Measurements from ENCODE around the gene CPZ. TPM values are rescaled to one million over a fixed set of nuclear protein-coding genes. Genes with fewer than 3 reads are reported as not detected.
"Not testable (repeated sequence)": the region's sequence is repeated elsewhere in the genome, so short reads cannot be mapped to it uniquely, and the experiment has no call there.

Gene CPZ
- total RNA-seq, 1 experiment from 2014 or later = not detected

DNA sequence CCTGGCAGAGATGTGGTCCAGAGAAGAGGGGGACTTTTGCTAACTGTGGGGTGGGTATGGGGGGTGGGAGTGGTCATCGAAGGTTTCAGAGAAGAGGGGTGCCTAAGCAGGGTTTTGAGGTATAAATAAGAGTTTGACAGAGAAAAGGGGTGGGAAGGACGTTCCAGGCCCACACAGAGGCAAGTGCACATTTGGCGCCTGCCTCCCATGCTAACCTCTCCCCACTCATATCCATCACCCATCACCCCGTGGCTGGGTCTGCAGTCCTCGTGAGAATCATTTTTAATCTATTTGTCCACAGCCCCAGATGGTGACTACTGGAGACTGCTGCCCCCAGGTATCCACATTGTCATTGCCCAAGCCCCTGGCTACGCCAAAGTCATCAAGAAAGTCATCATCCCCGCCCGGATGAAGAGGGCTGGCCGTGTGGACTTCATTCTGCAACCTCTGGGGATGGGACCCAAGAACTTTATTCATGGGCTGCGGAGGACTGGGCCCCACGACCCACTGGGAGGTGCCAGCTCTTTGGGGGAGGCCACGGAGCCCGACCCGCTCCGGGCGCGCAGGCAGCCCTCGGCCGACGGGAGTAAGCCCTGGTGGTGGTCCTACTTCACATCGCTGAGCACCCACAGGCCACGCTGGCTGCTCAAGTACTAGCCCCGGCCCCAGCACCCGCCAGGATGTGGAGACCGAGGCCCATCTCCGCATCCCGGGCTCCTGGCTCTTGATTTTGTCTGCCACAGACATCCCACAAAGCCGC lies 26.6 kb downstream of the CPZ start:
- BruUV-seq (replicated peaks) = no TSS peak
- Mint-ChIP-seq H3K4me1 (ENCODE audit: low read depth, unreplicated experiment) (no peaks in the 10 kb centered on the region), H3K27ac (ENCODE audit: unreplicated experiment) (no peak overlapping the region), H3K36me3 (ENCODE audit: insufficient read depth, unreplicated experiment) (no peaks in the 10 kb centered on the region), H3K9me3 (ENCODE audit: low read depth, unreplicated experiment) (no peaks in the 10 kb centered on the region), H3K27me3 (ENCODE audit: unreplicated experiment) (peaks cover 47% of the 10 kb centered on the region), H3K4me3 (ENCODE audit: low read depth, unreplicated experiment) (no peak overlapping the region)
- no peak for DNase-seq
- CTCF ChIA-PET = interaction anchor here (0.7 kb wide), 1 partner anchor 9 kb away, joined by 6 read pairs; no protein-coding TSS in a partner anchor
- TF ChIP-seq, protein P1, sequence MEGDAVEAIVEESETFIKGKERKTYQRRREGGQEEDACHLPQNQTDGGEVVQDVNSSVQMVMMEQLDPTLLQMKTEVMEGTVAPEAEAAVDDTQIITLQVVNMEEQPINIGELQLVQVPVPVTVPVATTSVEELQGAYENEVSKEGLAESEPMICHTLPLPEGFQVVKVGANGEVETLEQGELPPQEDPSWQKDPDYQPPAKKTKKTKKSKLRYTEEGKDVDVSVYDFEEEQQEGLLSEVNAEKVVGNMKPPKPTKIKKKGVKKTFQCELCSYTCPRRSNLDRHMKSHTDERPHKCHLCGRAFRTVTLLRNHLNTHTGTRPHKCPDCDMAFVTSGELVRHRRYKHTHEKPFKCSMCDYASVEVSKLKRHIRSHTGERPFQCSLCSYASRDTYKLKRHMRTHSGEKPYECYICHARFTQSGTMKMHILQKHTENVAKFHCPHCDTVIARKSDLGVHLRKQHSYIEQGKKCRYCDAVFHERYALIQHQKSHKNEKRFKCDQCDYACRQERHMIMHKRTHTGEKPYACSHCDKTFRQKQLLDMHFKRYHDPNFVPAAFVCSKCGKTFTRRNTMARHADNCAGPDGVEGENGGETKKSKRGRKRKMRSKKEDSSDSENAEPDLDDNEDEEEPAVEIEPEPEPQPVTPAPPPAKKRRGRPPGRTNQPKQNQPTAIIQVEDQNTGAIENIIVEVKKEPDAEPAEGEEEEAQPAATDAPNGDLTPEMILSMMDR (IDR thresholded peaks at IDR 0.05; ENCODE audit: unreplicated experiment) = no peak
- intact Hi-C loops (cut with micrococcal nuclease; ENCODE audit: unreplicated experiment) = no loop called here

DNA sequence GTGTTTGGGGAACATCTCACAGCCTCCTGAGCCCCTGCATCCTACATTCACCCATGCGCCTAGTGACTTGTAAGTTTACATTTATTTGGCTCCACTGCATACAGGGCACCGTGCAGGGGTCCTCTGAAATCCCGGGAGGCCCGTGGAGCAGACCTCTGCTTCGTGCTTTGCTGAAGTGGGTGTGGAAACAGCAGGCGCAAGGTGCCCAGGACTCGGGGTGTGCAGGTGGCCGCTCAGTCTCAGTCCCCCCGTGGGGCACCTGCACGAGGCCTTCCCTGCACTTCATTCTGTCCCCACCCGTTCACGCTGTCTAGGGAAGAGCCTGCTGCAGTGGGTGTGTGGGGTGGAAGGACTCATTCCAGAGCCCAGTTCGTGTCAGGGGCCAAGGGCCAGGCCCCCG lies 28.6 kb downstream of the CPZ start:
- H3K4me1 Mint-ChIP-seq (ENCODE audit: low read depth, unreplicated experiment); H3K4me3 Mint-ChIP-seq (ENCODE audit: low read depth, unreplicated experiment); H3K36me3 Mint-ChIP-seq (ENCODE audit: insufficient read depth, unreplicated experiment); DNase-seq; CTCF ChIA-PET; intact Hi-C loops (cut with micrococcal nuclease; ENCODE audit: unreplicated experiment); BruUV-seq (replicated peaks); H3K27ac Mint-ChIP-seq (ENCODE audit: unreplicated experiment); H3K9me3 Mint-ChIP-seq (ENCODE audit: low read depth, unreplicated experiment): not testable (repeated sequence)
- H3K27me3 Mint-ChIP-seq (ENCODE audit: unreplicated experiment) = peaks cover 27% of the 10 kb centered on the region

DNA sequence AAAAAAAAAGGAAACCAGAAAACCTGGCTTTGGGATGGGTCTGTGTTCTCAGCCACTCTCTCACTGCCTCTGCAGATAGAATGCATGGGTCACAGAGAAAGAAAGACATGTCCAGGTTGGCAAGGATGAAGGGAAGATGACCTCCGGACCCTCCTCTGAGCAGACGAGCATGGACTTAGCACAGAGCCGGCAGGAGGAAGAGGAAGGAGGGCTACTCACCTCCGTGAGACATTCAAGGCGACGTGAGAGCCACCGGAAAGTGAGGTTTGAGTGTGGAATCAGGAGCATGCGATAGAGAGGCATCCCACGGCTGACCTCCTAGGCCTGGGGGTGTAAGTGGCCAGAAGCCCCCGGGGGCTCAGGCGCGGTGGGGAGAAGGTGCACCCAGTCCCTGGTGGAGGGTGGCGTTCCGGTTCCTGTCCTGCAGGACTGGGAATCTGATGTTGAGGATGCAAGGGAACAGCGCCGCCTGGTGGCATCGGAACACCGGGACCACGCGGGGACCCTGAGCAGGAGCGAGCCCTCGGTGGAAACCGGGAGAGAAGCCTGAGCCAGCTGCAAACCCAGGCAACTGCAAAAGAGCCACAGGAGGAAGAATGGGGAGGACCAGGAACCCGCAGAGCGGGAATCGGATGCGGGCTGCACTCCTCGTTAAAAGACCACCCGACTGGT lies 32.2 kb downstream of the CPZ start:
- BruUV-seq (replicated peaks); H3K9me3 Mint-ChIP-seq (ENCODE audit: low read depth, unreplicated experiment); H3K4me3 Mint-ChIP-seq (ENCODE audit: low read depth, unreplicated experiment); DNase-seq; intact Hi-C loops (cut with micrococcal nuclease; ENCODE audit: unreplicated experiment); H3K36me3 Mint-ChIP-seq (ENCODE audit: insufficient read depth, unreplicated experiment); H3K27ac Mint-ChIP-seq (ENCODE audit: unreplicated experiment); H3K4me1 Mint-ChIP-seq (ENCODE audit: low read depth, unreplicated experiment); CTCF ChIA-PET; H3K27me3 Mint-ChIP-seq (ENCODE audit: unreplicated experiment): not testable (repeated sequence)

DNA sequence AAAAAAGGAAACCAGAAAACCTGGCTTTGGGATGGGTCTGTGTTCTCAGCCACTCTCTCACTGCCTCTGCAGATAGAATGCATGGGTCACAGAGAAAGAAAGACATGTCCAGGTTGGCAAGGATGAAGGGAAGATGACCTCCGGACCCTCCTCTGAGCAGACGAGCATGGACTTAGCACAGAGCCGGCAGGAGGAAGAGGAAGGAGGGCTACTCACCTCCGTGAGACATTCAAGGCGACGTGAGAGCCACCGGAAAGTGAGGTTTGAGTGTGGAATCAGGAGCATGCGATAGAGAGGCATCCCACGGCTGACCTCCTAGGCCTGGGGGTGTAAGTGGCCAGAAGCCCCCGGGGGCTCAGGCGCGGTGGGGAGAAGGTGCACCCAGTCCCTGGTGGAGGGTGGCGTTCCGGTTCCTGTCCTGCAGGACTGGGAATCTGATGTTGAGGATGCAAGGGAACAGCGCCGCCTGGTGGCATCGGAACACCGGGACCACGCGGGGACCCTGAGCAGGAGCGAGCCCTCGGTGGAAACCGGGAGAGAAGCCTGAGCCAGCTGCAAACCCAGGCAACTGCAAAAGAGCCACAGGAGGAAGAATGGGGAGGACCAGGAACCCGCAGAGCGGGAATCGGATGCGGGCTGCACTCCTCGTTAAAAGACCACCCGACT lies 37.8 kb downstream of the CPZ start:
- CTCF ChIA-PET; H3K4me3 Mint-ChIP-seq (ENCODE audit: low read depth, unreplicated experiment); DNase-seq; H3K27ac Mint-ChIP-seq (ENCODE audit: unreplicated experiment); H3K27me3 Mint-ChIP-seq (ENCODE audit: unreplicated experiment); H3K9me3 Mint-ChIP-seq (ENCODE audit: low read depth, unreplicated experiment); intact Hi-C loops (cut with micrococcal nuclease; ENCODE audit: unreplicated experiment); H3K4me1 Mint-ChIP-seq (ENCODE audit: low read depth, unreplicated experiment); H3K36me3 Mint-ChIP-seq (ENCODE audit: insufficient read depth, unreplicated experiment); BruUV-seq (replicated peaks): not testable (repeated sequence)

DNA sequence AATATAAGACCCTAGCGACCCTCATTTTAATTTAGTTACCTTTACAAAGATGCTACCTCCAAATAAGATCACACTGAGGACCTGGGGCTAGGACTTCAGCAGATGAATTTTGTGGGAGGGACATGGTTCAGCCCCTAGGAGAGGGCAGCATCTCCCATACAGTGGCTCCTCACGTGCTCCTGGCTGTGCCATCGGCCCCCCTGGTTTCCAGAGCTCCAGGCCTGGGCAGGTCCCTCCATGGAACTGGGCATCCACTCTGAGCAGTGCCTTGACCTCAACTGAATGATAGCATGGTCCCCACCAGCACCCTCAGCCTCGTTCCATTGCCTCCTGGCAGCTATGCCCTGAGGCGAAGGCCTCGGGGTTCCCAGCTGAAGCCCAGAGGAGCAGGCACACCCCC lies 39.3 kb downstream of the CPZ start:
- H3K4me3 Mint-ChIP-seq (ENCODE audit: low read depth, unreplicated experiment); H3K4me1 Mint-ChIP-seq (ENCODE audit: low read depth, unreplicated experiment); DNase-seq; H3K9me3 Mint-ChIP-seq (ENCODE audit: low read depth, unreplicated experiment); H3K27ac Mint-ChIP-seq (ENCODE audit: unreplicated experiment); CTCF ChIA-PET; intact Hi-C loops (cut with micrococcal nuclease; ENCODE audit: unreplicated experiment); H3K27me3 Mint-ChIP-seq (ENCODE audit: unreplicated experiment); H3K36me3 Mint-ChIP-seq (ENCODE audit: insufficient read depth, unreplicated experiment); BruUV-seq (replicated peaks): not testable (repeated sequence)

DNA sequence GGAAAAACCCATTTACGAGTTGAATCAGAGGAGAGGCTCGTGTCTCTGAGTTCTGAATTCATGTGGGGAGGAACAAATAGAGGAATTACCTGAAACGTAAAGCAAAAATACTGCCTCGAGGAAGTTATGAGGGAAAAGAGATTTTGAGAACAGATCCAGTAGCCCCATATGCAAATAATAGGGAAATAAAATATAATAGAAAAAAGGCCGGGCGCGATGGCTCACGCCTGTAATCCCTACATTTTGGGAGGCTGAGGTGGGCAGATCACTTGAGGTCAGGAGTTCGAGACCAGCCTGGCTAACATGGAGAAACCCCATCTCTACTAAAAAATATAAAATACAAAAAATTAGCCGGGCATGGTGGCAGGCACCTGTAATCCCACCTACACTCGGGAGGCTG lies 42.2 kb downstream of the CPZ start:
- DNase-seq; H3K27ac Mint-ChIP-seq (ENCODE audit: unreplicated experiment); H3K36me3 Mint-ChIP-seq (ENCODE audit: insufficient read depth, unreplicated experiment); H3K4me1 Mint-ChIP-seq (ENCODE audit: low read depth, unreplicated experiment); CTCF ChIA-PET; BruUV-seq (replicated peaks); H3K4me3 Mint-ChIP-seq (ENCODE audit: low read depth, unreplicated experiment); intact Hi-C loops (cut with micrococcal nuclease; ENCODE audit: unreplicated experiment); H3K9me3 Mint-ChIP-seq (ENCODE audit: low read depth, unreplicated experiment): not testable (repeated sequence)
- H3K27me3 Mint-ChIP-seq (ENCODE audit: unreplicated experiment) = peaks cover 22% of the 10 kb centered on the region

DNA sequence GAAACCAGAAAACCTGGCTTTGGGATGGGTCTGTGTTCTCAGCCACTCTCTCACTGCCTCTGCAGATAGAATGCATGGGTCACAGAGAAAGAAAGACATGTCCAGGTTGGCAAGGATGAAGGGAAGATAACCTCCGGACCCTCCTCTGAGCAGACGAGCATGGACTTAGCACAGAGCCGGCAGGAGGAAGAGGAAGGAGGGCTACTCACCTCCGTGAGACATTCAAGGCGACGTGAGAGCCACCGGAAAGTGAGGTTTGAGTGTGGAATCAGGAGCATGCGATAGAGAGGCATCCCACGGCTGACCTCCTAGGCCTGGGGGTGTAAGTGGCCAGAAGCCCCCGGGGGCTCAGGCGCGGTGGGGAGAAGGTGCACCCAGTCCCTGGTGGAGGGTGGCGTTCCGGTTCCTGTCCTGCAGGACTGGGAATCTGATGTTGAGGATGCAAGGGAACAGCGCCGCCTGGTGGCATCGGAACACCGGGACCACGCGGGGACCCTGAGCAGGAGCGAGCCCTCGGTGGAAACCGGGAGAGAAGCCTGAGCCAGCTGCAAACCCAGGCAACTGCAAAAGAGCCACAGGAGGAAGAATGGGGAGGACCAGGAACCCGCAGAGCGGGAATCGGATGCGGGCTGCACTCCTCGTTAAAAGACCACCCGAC lies 43.5 kb downstream of the CPZ start:
- intact Hi-C loops (cut with micrococcal nuclease; ENCODE audit: unreplicated experiment); BruUV-seq (replicated peaks); H3K27ac Mint-ChIP-seq (ENCODE audit: unreplicated experiment); DNase-seq; H3K4me1 Mint-ChIP-seq (ENCODE audit: low read depth, unreplicated experiment); H3K4me3 Mint-ChIP-seq (ENCODE audit: low read depth, unreplicated experiment); H3K9me3 Mint-ChIP-seq (ENCODE audit: low read depth, unreplicated experiment); H3K36me3 Mint-ChIP-seq (ENCODE audit: insufficient read depth, unreplicated experiment); CTCF ChIA-PET: not testable (repeated sequence)
- peaks cover 35% of the 10 kb centered on the region for H3K27me3 Mint-ChIP-seq (ENCODE audit: unreplicated experiment)

Data from Calu3 (cell line).